Testis (tissue), 2 donors: Measurements from ENCODE around the gene CCDC124.

Experiments used
- POLR2A ChIP-seq: fragments of 450-650 bp; IDR thresholded peaks from one replicate; pipeline ENCODE4 v1.6.1; 2017; ENCODE audit warnings: antibody characterized with exemption, mild to moderate bottlenecking, moderate library complexity
- TF ChIP-seq, protein P1 (sequence below), 3 experiments: fragments of 450-650 bp in 2 of 3; fragments of 200-600 bp in 1 of 3; sonication (generic) in 1 of 3; IDR thresholded peaks; one replicate each; pipeline ENCODE4 v1.5.1; 2016 to 2019; ENCODE audit warnings: antibody characterized with exemption in 3 of 3, mild to moderate bottlenecking in 2 of 3, moderate library complexity in 1 of 3

GRCh38 chr19:17975032-17975431 lies 42.2 kb downstream of the CCDC124 start:
- TF ChIP-seq, protein P1, sequence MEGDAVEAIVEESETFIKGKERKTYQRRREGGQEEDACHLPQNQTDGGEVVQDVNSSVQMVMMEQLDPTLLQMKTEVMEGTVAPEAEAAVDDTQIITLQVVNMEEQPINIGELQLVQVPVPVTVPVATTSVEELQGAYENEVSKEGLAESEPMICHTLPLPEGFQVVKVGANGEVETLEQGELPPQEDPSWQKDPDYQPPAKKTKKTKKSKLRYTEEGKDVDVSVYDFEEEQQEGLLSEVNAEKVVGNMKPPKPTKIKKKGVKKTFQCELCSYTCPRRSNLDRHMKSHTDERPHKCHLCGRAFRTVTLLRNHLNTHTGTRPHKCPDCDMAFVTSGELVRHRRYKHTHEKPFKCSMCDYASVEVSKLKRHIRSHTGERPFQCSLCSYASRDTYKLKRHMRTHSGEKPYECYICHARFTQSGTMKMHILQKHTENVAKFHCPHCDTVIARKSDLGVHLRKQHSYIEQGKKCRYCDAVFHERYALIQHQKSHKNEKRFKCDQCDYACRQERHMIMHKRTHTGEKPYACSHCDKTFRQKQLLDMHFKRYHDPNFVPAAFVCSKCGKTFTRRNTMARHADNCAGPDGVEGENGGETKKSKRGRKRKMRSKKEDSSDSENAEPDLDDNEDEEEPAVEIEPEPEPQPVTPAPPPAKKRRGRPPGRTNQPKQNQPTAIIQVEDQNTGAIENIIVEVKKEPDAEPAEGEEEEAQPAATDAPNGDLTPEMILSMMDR (IDR thresholded peaks at IDR 0.05): no peak
- no peak for TF ChIP-seq POLR2A
